Spinal cord (tissue), 10 donors: ENCODE results near the gene EIF2A. TPM values are rescaled to one million over a fixed set of nuclear protein-coding genes. Genes with fewer than 3 reads are reported as not detected.

Experiments
- DNase-seq, 6 donors: peaks; one replicate each; pipeline versions ENCODE4 v3.0.0 to v3.0.0-alpha.2; 2013 to 2015; ENCODE audit warnings: low spot score in 6 of 6, low read depth in 4 of 6
- H3K27ac ChIP-seq: one replicate; pipeline ENCODE4 v1.5.1; 2013; ENCODE audit warnings: low read depth, low read length, control low read depth
- H3K27me3 ChIP-seq: one replicate; pipeline ENCODE4 v1.6.1; 2013; ENCODE audit warnings: low read length; ENCODE audit not compliant: control insufficient read depth, insufficient read depth
- H3K36me3 ChIP-seq: one replicate; pipeline ENCODE4 v1.6.1; 2013; ENCODE audit warnings: low read length; ENCODE audit not compliant: control insufficient read depth, insufficient read depth
- H3K4me1 ChIP-seq: one replicate; pipeline ENCODE4 v1.6.1; 2013; ENCODE audit warnings: low read length; ENCODE audit not compliant: control insufficient read depth, insufficient read depth
- H3K4me3 ChIP-seq: one replicate; pipeline ENCODE4 v1.5.1; 2013; ENCODE audit warnings: low read depth, low read length, control low read depth
- H3K9me3 ChIP-seq: one replicate; pipeline ENCODE4 v1.6.1; 2013; ENCODE audit warnings: low read length; ENCODE audit not compliant: control insufficient read depth, insufficient read depth
- WGBS: methylation state at CpG from one replicate; pipeline ENCODE4 v1.1.5; 2013; ENCODE audit warnings: missing lambda C conversion rate; ENCODE audit not compliant: insufficient coverage; 5-methylcytosine and 5-hydroxymethylcytosine counted together
- polyA plus RNA-seq, 2 donors: library from polyadenylated mRNA; unstranded; fragments of 120-200 nt; gene quantifications; one replicate each; pipeline ENCODE4 v1.2.1, GENCODE V29; 2013; ENCODE audit not compliant: insufficient read length in 2 of 2
- total RNA-seq, 2 donors: library from RNA; depleted of rRNA in 1 of 2; stranded (reverse); fragments of 120-200 nt in 1 of 2; fragments of >200 nt in 1 of 2; gene quantifications; one replicate each; pipeline versions ENCODE4 v1.2.3 to v1.2.4, GENCODE V29; 2013 to 2014
- donor health status: healthy.

EIF2A gene
- total and polyA plus RNA-seq, 4 donors = 85.0 to 137 (median 97.0) TPM

GRCh38 chr3:150626148-150626930 lies 79.8 kb downstream of the EIF2A start:
- DNase-seq = peak in 1 of 6 donors; percentile 26
- H3K4me3 ChIP-seq = no peak overlapping the region
- peaks cover 7% of the 10 kb centered on the region for H3K36me3 ChIP-seq
- peaks cover 5% of the 10 kb centered on the region for H3K4me1 ChIP-seq
- peak overlapping the region; percentile 10 for H3K27ac ChIP-seq
- H3K9me3 ChIP-seq = no peaks in the 10 kb centered on the region
- 64% methylated on average over 2 of the region's 2 CpGs for WGBS
- no peaks in the 10 kb centered on the region for H3K27me3 ChIP-seq

- H3K27me3 ChIP-seq = no peaks in the 10 kb centered on the region
- 40% methylated on average over 1 of the region's 2 CpGs for WGBS
- H3K27ac ChIP-seq = no peak overlapping the region
- DNase-seq = peak in 2 of 6 donors; percentile 11 to 80
- H3K36me3 ChIP-seq = peaks cover 7% of the 10 kb centered on the region
- H3K4me1 ChIP-seq = peaks cover 5% of the 10 kb centered on the region
- no peaks in the 10 kb centered on the region for H3K9me3 ChIP-seq
- H3K4me3 ChIP-seq = no peak overlapping the region
Measured at GRCh38 chr3:150627557-150627956, 81.0 kb downstream of the EIF2A start.

- no peak for DNase-seq
- 100% methylated on average over 3 of the region's 7 CpGs for WGBS
- H3K27ac ChIP-seq = no peak overlapping the region
Measured at GRCh38 chr3:150631515-150632221, 85.1 kb downstream of the EIF2A start.

GRCh38 chr3:150635076-150635475 lies 88.5 kb downstream of the EIF2A start:
- no peaks in the 10 kb centered on the region for H3K36me3 ChIP-seq
- no peaks in the 10 kb centered on the region for H3K27me3 ChIP-seq
- peaks cover 5% of the 10 kb centered on the region for H3K4me1 ChIP-seq
- peak in 1 of 6 donors; percentile 7 for DNase-seq
- H3K9me3 ChIP-seq = no peaks in the 10 kb centered on the region
- 43% methylated on average over 3 of the region's 6 CpGs for WGBS
- H3K4me3 ChIP-seq = no peak overlapping the region
- peak overlapping the region; percentile 26 for H3K27ac ChIP-seq

More at GRCh38 chr3:150631515-150632221, 85.1 kb downstream of the EIF2A start:
- Histone ChIP-seq H3K4me3 (no peak overlapping the region), H3K27me3 (no peaks in the 10 kb centered on the region), H3K4me1 (peaks cover 5% of the 10 kb centered on the region), H3K36me3 (no peaks in the 10 kb centered on the region), H3K9me3 (no peaks in the 10 kb centered on the region)

- Histone ChIP-seq H3K4me3 (no peak overlapping the region), H3K27me3 (no peaks in the 10 kb centered on the region)
- WGBS = no CpG with 5 or more reads among the region's 1 CpG
Measured at GRCh38 chr3:150635526-150635925, 88.9 kb downstream of the EIF2A start.

More at GRCh38 chr3:150635526-150635925, 88.9 kb downstream of the EIF2A start:
- no peaks in the 10 kb centered on the region for H3K36me3 ChIP-seq
- peak in 2 of 6 donors; percentile 8 to 21 for DNase-seq
- H3K4me1 ChIP-seq = peaks cover 5% of the 10 kb centered on the region
- H3K9me3 ChIP-seq = no peaks in the 10 kb centered on the region
- H3K27ac ChIP-seq = peak overlapping the region; percentile 26

Other genes with a start within 250 kb of the EIF2A start
- 10 to 100 TPM; 16.8 to 34.4 TPM for gene TSC22D2, start 138.5 kb upstream of the EIF2A start, total RNA-seq
- 10 to 100 TPM; 34.6 to 35.5 TPM for gene TSC22D2, start 138.5 kb upstream of the EIF2A start, polyA plus RNA-seq
- gene SERP1, start 291 bp upstream of the EIF2A start, total RNA-seq = 10 to 100 TPM; 77.3 to 98.0 TPM
- gene SERP1, start 291 bp upstream of the EIF2A start, polyA plus RNA-seq = 100 to 1,000 TPM; 108 to 115 TPM
- gene SELENOT, start 56.5 kb downstream of the EIF2A start, total RNA-seq = 100 to 1,000 TPM; 211 to 243 TPM
- 100 to 1,000 TPM; 159 to 168 TPM for gene SELENOT, start 56.5 kb downstream of the EIF2A start, polyA plus RNA-seq
- under 1 TPM; 0.33 to 0.40 TPM for gene ERICH6, start 157.1 kb downstream of the EIF2A start, total RNA-seq
- under 1 TPM; 0.89 to 0.93 TPM for gene ERICH6, start 157.1 kb downstream of the EIF2A start, polyA plus RNA-seq
- gene SIAH2, start 216.4 kb downstream of the EIF2A start, total RNA-seq = 10 to 100 TPM; 26.4 to 27.2 TPM
- gene SIAH2, start 216.4 kb downstream of the EIF2A start, polyA plus RNA-seq = 10 to 100 TPM; 22.6 to 23.0 TPM